GM19238 (cell line): ENCODE measurements around the gene WDFY4.

Source experiments
- DNase-seq: peaks from one replicate; pipeline ENCODE4 v3.0.0; 2011; ENCODE audit warnings: low spot score; ENCODE audit not compliant: insufficient read length

WDFY4 gene

DNA sequence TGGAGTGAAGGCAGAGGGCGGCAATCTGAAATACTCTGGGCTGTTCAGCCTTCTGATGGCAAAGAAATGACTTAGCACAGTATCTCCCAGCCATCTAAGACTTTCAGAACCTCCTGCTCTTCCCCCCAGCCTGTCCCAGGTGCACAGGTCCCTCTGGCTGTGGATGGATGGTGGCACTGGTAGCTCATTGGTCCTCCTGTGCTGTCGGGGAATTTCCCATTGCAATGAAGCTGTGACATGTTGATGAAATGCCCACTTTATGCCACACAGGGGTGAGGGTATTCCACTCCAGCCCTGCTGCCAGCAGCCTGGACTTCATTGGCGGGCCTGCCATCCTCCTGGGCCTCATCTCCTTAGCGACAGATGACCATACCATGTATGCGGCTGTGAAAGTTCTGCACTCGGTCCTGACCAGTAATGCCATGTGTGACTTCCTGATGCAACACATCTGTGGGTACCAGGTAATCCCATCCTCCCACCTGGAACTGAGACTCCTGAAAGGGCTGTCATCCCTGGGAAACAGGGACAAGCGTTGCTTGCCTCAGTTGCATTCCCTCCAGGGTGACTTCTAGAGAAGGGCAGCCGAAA lies 105.9 kb downstream of the WDFY4 start:
- DNase-seq = no peak

DNA sequence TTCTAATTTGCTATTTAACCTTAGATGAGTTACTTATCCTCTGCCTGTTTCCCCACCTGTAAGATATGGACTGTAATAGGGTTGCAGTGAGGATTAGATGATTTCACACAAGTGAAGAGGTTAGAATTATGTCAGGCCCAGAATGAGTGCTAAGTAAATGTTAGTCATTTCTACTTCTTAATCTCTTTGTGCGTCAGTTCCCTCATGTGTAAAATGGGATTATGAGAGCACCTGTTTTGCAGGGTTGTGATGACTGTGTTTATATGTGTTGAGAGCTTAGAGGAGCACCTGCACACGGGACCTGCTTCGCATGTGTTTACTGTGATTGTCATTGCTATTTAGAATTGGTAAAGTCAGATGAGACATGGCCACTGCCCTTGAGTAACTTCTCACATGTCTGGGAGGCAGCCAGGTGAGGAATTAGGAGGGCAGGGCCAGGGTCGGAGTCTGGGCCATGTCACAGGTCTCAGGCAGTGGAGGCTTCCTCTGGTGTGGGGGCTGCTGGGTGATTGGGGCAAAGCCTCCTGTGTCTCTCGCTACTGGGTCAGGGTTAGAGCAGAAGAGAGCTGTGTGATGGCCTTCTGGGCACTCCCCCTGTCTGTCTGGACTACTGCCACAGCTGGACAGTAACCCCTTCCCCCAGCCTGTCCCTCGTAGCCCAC lies 106.7 kb downstream of the WDFY4 start:
- no peak for DNase-seq

DNA sequence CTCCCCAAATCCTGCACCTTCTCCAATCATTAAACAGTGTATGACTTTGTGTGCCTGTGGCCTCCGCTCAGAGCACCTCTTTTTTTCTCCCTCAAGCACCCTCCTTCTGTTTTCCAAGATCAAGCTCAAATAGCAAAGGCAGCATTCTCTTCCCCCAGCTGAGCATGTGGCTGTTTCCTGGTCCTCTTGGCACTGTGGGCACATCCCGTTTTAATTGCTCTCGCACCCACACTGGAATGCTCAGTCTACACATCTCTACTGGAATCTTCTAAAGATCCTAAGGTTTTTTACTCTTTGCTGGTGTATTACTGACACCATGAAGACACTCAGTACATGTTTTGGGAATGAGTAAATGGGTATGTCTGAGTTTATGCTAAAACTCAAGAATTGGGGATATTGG lies 107.4 kb downstream of the WDFY4 start:
- DNase-seq = no peak

DNA sequence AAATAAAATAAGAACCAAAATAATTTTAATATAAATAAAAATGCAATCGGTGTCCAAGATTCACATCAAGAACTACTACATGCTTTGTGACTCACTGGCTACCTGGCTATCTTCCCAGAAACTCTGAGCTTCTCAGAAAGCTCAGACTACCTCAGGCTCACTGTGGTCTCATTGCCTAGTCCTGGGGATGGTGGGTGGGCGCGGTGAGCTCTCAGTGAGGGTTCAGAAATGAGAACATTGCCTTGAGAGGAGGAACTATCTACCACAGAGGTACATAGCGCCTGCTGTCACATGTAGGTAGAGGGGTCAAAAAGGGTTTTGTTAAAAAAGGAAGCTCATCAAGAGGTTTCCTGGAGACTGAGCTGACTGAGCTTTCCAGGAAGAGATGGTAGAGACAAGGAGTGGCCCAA lies 108.0 kb downstream of the WDFY4 start:
- no peak for DNase-seq

DNA sequence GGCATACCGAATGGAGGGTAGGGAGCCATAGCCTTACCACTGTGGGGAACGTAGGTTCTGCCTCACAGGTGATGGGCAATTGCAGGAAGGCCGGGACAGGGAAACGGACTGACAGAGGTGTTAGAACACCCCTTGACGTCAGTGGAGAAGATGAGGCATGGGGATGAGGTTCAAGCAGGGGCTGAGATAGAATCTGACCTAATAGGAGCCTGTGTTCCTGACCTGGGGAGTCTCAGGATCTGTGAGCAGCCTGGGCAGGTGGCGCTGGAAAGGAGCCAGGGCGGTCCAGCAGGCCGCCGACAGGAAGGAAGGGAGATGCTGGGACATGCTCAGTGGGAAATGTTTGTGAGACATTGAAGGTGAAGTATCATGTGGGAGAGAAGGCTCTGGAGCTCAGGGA lies 109.4 kb downstream of the WDFY4 start:
- no peak for DNase-seq

DNA sequence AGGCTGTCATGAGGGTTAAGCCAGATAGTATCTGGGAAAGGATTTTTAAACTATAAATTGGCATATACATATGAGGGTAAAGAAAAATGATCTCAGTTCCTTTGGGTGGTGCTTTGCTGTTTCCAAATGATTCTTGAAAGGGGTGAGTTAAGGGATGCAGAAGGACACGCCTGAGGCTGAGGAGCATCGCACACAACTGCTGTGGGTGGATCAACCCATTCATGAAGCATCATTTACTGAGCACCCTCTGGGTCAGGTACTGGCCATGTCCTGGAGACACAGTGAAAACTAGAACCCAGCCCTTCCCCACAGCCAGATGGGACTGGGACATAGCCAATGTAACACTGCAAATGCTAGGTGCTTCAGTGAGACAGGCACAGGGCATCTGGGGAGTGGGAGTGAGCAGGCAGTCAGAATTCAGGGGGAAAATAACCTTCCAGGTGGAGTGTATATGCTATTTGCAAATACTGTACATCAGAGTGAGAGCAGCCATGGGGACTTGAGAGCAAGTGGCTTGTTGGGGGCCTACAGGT lies 112.1 kb downstream of the WDFY4 start:
- DNase-seq = no peak

DNA sequence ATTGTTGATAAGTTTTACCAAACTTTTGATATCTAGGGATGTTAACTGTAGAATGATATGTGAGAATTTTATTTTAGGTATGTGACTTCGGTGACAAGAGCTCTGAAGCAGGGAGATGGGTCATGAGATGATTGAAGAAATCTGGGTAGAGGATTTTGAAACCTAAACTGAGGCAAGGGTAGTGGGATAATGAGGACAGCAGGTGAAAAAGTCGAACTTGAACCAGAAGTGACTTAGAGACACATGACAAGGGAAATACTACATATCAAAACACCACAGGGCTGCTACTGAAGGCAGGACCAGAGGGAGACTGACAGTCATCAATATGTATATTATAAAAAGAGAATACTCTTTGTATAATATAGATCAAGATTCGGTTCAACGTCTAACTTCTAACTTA lies 113.2 kb downstream of the WDFY4 start:
- DNase-seq = no peak

DNA sequence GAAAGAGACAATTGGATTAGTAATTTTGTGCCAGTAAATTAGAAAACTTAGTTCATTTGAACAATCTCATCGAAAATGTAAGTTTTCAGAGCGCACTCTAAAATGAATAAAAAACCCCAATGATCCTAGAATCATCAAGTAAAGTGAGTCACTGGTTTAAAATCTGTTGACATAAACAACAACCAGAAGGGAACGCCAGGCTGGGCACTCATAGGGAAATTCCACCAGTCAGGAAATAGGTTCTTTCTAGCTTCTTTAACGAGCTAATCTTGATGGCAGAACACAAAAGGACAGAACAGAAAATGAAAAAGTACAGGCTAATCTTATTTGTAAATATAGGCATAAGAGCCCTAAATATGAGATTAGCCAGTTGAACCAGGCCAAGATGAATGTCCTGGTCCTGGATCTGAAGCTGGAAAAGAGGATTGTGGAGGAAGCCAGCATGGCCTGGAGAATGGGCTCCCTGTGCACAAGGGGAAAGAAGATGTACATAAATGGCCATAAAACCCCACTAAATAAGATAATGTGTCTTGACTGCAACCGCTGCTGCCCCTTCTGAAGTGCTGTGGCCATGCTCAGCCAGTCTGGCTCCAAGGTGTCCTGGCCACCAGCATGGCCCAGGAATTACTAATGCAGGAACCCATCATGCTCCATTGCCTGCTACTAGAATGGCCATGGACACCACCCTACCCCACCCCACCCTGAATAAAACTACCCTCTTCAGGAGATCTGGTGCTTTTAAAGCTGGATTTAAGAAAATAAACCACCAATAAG lies 114.0 kb downstream of the WDFY4 start:
- DNase-seq = no peak

DNA sequence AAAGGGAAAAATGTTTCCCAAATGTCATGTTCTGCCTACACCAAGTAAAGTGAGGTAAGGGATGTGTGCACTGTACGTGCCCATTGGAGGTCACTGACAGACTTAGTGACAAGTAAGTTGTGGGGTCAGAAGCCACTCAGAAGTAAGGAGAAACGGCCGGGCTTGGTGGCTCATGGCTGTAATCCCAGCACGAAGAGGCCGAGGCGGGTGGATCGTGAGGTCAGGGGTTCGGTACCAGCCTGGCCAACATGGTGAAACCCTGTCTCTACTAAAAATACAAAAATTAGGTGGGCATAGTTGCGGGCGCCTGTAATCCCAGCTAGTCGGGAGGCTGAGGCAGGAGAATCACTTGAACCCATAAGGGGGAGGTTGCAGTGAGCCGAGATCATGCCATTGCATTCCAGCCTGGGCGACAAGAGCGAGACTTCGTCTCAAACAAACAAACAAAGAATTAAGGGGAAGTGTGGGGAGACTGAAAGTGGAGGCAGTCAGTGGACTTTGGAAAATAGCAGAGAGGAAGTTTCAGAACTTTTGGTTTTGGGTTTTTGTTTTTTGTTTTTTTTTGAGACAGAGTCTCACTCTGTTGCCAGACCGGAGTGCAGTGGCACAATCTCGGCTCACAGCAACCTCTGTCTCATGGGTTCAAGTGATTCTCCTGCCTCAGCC lies 114.8 kb downstream of the WDFY4 start:
- DNase-seq = no peak

DNA sequence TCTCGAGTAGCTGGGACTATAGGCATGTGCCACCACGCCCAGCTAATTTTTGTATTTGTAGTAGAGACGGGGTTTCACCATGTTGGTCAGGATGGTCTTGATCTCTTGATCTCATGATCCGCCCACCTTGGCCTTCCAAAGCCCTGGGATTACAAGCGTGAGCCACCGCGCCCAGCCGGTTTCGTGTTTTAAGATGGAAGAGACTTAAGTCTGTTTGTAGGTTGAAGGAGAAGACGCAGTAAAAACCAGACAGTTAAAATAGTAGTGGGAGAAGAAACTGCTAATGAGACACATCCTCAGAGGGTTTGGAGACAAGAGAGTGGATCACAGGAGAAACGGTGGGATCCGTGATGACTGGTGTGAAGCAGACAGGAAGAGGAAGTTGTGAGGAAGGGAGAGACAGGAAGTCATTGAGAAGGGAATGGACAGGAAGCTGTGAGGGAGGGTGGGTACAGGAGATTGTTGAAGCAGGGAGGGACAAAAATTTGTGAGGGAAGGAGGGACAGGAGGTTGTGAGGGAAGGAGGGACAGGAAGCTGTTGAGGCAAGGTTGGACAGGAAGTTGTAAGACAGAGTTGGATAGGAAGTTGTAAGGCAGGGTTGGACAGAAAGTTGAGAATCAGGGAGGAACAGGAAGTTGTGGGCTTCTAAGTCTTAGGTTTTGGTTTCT lies 115.5 kb downstream of the WDFY4 start:
- DNase-seq = peak; percentile 27

DNA sequence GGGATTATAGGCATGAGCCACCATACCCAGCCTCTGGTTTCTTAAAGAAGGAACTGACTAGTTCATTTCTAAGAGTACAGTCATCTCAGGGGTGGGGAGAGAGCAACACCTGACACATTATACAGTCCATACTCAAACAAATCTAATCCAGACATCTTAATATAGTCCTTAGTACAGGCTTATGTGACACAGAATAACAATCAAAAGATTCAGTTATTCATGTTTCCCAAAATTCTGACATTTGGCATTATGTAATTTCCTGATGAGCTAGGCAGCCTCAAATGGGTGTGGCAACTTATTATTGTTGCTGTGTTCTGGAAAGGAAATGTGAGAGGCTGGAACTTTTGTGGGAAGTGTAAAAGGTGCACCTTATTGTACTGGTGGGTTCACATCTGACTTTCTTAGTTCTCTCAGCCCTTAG lies 116.3 kb downstream of the WDFY4 start:
- no peak for DNase-seq

DNA sequence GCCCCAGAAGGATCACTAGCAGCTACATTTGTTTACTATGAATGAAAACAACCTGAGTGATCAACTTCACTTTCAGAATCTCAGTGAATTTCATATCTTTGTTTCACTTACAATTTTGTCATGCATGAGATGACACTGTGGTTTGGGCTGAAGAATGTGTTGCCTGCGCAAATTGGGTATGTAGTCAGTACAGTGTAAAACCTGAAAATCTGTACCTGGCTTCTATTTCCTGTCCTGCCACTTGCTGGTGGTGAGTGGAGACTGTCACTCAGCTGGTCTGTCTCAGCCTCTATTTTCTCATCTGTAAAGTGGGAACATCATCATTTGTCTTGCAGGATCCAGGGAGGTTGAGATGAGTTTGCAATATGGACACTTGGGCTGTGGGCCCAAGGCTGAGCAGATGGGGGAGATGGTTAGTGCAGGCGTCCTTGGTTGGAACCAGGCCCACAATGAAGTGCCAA lies 118.0 kb downstream of the WDFY4 start:
- DNase-seq = peak; percentile 70

DNA sequence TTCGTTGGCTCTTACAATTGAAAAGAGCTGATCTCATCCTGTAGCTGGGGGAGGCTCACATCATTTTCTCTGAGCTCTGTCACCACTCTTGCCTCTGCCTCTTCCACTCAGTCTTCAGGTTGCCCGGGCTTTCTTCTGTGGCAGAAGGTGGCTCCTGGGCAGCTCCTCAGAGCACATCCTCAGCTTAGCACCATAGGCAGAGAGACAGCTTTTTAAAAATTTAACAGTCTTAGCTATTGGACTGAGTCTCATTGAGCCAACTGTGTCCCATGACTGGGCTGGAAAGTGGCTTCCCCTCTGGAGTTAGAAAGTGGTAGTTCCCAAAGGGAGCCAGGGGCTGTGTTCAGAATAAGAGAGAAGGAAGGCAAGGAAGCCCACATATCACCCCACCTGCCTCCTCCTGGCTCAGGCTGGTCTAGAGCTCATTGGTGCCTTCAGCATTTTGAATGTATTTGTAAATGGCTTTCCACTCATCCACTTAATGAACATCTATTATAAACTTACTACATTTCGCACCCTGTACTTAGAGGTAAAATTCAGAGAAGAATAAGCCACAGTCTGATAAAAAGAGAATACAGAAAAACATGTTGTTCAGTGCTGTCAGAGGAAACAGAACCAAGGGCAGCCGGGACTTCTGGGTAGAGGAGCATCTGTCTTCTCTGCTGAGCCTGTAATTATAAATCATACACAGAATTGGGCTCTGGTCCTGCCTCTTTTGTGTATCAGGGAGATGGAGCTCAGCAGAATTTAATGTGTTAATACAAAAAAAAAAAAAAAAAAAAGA lies 119.3 kb downstream of the WDFY4 start:
- no peak for DNase-seq

DNA sequence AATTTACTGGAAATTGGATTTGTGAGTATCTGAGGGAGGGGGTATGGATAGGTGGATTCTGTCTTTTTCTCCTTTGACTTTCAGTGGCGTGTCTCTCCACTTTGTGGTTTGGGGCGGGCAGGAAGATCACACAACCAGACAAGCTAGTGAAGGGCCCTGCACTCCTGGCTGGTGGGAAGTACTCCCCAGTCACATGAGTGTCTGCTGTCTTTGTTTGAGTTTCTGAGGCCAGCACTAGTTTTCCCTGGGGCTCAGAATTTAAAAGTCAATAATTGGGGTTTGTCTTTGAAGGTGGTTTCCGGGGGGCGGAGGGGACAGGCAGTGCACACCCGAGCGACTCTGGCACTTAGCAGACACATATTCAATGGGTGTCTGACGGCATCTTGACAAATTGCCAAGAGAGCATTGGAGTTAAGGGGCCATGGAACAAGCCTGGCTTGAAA lies 120.1 kb downstream of the WDFY4 start:
- no peak for DNase-seq

DNA sequence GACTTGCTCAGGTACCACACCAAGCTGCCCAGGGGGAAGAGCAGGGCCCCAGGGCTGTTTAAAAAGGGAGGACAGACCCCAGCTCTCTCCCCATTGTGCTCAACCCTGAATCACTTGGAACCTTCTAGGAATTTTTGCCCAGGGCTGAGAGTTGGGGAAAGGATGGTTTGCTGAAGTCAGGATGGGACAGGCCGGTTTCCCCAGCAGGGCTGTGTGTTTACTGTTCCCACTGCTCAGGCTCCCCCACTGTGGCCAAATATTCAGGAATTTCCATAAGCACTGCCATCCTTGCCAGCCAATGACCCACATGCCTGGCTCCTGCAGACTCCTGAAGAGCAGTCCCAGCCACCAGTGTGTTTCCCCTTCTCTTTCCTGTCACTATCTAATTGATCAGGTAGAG lies 120.7 kb downstream of the WDFY4 start:
- DNase-seq = no peak

DNA sequence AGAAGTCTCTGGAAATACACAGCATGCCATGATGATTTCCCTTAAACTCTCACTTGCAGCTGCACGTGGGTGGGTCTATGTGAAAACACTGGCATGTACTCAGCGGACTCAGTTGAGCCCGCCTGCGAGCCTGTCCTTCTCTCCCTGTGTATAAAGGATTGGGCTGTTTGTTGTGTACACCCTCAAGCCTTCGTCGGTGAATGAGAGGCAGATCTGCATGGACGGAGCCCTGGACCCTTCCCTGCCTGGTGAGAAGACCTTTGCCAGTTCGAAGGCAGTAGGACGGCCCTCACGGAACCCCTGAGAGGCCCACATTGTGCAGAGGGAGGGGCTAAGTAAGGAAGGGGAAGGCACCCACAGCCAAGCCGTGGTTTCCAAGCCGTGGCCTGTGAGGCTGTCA lies 121.2 kb downstream of the WDFY4 start:
- no peak for DNase-seq

DNA sequence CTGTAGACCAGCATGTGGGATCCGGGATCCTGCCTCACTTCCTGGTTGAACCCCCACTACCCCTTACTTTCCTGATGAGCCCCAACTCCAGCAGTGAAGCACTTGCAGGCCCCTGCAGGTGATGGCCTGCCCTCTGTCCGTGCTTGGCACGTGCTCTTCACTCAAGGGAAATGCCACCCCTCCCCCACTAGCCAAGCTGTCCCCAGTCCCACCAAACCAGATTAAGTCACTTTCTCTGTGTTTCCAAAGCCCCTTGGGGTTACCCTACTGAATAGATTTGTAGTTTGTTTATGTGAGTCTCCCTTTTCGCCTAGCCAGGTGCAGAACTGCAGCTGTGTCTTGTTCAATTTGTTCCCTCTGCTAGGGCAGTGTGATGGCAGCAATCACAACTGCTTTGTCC lies 121.7 kb downstream of the WDFY4 start:
- DNase-seq = no peak

DNA sequence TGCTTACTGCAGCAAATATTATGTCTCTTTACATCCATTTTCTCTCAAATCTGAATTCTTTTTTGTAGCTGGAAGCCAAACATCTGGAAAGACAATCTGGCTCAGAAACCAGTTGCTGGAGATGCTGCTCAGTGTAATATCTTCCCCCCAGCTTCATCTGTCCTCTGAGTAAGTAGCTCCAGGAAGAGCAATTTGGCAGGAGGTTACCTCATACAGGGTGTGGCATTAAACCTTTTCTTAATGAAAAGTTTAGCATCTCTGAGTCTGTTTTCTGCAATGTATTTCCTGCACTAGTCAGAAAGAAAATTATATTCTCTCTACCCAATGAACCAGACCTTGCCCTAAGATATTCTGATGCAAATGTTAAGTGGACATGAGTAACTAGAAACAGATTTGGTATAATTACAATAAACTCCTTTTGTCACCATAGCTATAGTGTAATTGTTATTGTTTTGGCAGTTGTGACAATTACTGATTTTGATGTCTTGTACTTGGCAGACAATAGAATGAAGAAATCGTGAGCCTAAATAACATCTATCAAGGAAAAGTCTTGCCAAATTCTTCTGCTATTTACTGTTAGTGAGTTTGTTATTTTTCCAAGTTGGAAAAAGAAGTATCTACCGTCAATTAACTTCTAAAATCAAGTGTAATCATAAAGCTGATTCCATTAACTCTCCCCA lies 123.3 kb downstream of the WDFY4 start:
- no peak for DNase-seq

DNA sequence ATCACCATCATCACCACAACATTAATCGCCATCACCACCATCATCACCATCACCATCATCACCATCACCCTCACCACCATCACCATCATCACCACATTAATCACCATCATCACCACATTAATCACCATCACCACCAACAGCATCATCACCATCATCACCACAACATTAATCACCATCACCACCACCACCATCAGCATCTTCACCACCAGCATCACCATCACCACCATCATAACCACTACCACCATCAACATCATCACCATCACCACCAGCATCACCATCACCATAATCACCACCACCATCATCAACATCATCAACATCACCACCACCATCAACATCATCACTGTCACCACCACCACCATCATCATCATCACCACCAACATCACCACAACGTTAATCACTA lies 124.6 kb downstream of the WDFY4 start:
- DNase-seq = no peak

DNA sequence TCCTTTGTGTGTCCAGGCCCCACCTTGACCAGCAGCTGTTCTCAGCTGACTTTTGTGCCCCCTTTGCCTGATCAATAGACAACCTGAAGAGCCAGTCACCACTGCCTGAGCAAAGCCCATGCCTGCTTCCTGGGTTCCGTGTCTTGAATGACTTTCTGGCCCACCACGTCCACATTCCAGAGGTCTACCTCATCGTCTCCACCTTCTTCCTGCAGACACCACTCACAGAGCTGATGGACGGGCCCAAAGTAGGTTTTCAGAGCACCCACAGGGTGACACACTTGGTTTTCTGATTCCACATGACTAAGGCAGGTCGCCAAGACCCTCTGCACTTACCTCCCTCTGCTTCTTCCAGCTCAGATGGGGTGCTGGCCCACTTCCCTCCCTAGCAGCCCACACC lies 126.8 kb downstream of the WDFY4 start:
- no peak for DNase-seq
